KMS-11 (cell line): ENCODE results near the gene EPHX1.

ENCODE experiments used
- H2AFZ ChIP-seq: fragments of 200-600 bp; sonication (generic); 2 replicates; pipeline ENCODE4 v1.6.1; 2016; ENCODE audit warnings: antibody characterized with exemption, mixed run types, low read depth
- H3K27ac ChIP-seq: fragments of 200-600 bp; sonication (generic); 2 replicates; pipeline ENCODE4 v1.6.1; 2016; ENCODE audit warnings: mild to moderate bottlenecking, mixed run types
- H3K27me3 ChIP-seq: fragments of 200-600 bp; sonication (generic); 2 replicates; pipeline ENCODE4 v1.6.1; 2017; ENCODE audit warnings: mild to moderate bottlenecking, low read depth, mixed run types, moderate library complexity; ENCODE audit not compliant: insufficient read depth
- H3K36me3 ChIP-seq: fragments of 200-600 bp; sonication (generic); 2 replicates; pipeline ENCODE4 v1.6.1; 2017; ENCODE audit warnings: mild to moderate bottlenecking, mixed run types; ENCODE audit not compliant: insufficient read depth
- H3K4me1 ChIP-seq: fragments of 200-600 bp; sonication (generic); 2 replicates; pipeline ENCODE4 v1.6.1; 2016; ENCODE audit warnings: mild to moderate bottlenecking, low read depth, mixed run types; ENCODE audit not compliant: poor library complexity, severe bottlenecking
- H3K4me2 ChIP-seq: fragments of 200-600 bp; sonication (generic); 2 replicates; pipeline ENCODE4 v1.7.0; 2016; ENCODE audit warnings: mild to moderate bottlenecking, mixed run types
- H3K4me3 ChIP-seq: fragments of 200-600 bp; sonication (generic); IDR thresholded peaks from 2 replicates; pipeline ENCODE4 v1.6.1; 2017; ENCODE audit warnings: low read depth, low read length, mixed read lengths; ENCODE audit not compliant: insufficient read depth
- H3K79me2 ChIP-seq: fragments of 200-600 bp; sonication (generic); 2 replicates; pipeline ENCODE4 v1.6.1; 2016; ENCODE audit warnings: low read depth, mixed run types; ENCODE audit not compliant: insufficient read depth
- H3K9ac ChIP-seq: fragments of 200-600 bp; sonication (generic); 2 replicates; pipeline ENCODE4 v1.6.1; 2016; ENCODE audit warnings: mild to moderate bottlenecking, mixed run types
- H4K20me1 ChIP-seq: fragments of 200-600 bp; sonication (generic); 2 replicates; pipeline ENCODE4 v1.6.1; 2016; ENCODE audit warnings: mild to moderate bottlenecking, mixed run types; ENCODE audit not compliant: insufficient read depth
- CTCF ChIP-seq: fragments of 200-600 bp; sonication (generic); conservative IDR thresholded peaks from 2 replicates; pipeline ENCODE4 v1.6.1; 2017; ENCODE audit warnings: low read depth, mild to moderate bottlenecking, antibody characterized with exemption, low read length, moderate library complexity, mixed read lengths

Gene EPHX1

GRCh38 chr1:225891229-225891972 is 81.5 kb downstream of the EPHX1 start:
- H3K4me3 ChIP-seq = no peak overlapping the region
- H4K20me1 ChIP-seq = no peaks in the 10 kb centered on the region
- peaks cover 17% of the 10 kb centered on the region for H3K4me1 ChIP-seq
- no peaks in the 10 kb centered on the region for H3K36me3 ChIP-seq
- H3K27me3 ChIP-seq = no peaks in the 10 kb centered on the region
- no peaks in the 10 kb centered on the region for H3K79me2 ChIP-seq
- no peak overlapping the region for H3K9ac ChIP-seq
- no peak overlapping the region; the same call in 1 of the 2 replicates for H3K4me2 ChIP-seq
- TF ChIP-seq CTCF = no peak
- H3K27ac ChIP-seq = no peak overlapping the region
- H2AFZ ChIP-seq = no peak overlapping the region

- H4K20me1 ChIP-seq = no peaks in the 10 kb centered on the region
- H3K4me1 ChIP-seq = peaks cover 26% of the 10 kb centered on the region
- no peaks in the 10 kb centered on the region for H3K27me3 ChIP-seq
- H3K4me2 ChIP-seq = no peak overlapping the region
- no peak overlapping the region for H3K4me3 ChIP-seq
- no peak overlapping the region for H2AFZ ChIP-seq
- H3K36me3 ChIP-seq = no peaks in the 10 kb centered on the region
- no peak overlapping the region for H3K27ac ChIP-seq
- no peaks in the 10 kb centered on the region for H3K79me2 ChIP-seq
- TF ChIP-seq CTCF = no peak
- H3K9ac ChIP-seq = no peak overlapping the region
Observed at GRCh38 chr1:225892307-225892706, 82.4 kb downstream of the EPHX1 start.
